ENCODE data around the gene C17orf67.
"Not testable (repeated sequence)": the region's sequence is repeated elsewhere in the genome, so short reads cannot be mapped to it uniquely, and the experiment has no call there.

The C17orf67 gene

DNA sequence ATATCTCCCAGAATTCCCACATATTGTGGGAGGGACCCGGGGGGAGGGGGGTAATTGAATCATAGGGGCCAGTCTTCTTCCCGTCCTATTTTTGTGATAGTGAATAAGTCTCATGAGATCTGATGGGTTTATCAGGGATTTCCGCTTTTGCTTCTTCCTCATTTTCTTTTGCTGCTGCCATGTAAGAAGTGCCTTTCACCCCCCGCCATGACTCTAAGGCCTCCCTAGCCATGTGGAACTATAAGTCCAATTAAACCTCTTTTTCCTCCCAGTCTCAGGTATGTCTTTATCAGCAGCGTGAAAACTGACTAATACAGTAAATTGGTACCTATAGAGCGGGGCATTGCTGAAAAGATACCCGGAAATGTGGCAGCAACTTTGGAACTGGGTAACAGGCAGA, 76.1 kb downstream of the C17orf67 start:
- not testable (repeated sequence) for H3K9ac ChIP-seq (ENCODE audit: low read depth, low read length, poor library complexity); H3K4me1 ChIP-seq (ENCODE audit: control insufficient read depth in 2 of 2, insufficient read depth in 1 of 2, low read depth in 1 of 2, low read length in 2 of 2); H3K23ac ChIP-seq (ENCODE audit: low read depth, low read length, poor library complexity); H3K4ac ChIP-seq (ENCODE audit: low read length); H3K27me3 ChIP-seq (ENCODE audit: control insufficient read depth in 3 of 3, insufficient read depth in 3 of 3, low read depth in 1 of 3, low read length in 3 of 3); H3K36me3 ChIP-seq (replicated peaks in 1 of 2; ENCODE audit: control insufficient read depth in 2 of 2, insufficient read depth in 2 of 2, low read length in 2 of 2); H2BK5ac ChIP-seq (ENCODE audit: low read length); H3K79me1 ChIP-seq (ENCODE audit: low read depth, low read length); H3K14ac ChIP-seq (ENCODE audit: low read length); H4K8ac ChIP-seq (ENCODE audit: low read depth, low read length); H3K4me2 ChIP-seq (ENCODE audit: insufficient read depth, low read length, poor library complexity, severe bottlenecking); H2AK5ac ChIP-seq (ENCODE audit: low read depth, low read length); DNase-seq (ENCODE audit: low spot score); H2BK120ac ChIP-seq (ENCODE audit: low read depth, low read length); H3K4me3 ChIP-seq (ENCODE audit: low read length in 2 of 2); H3K18ac ChIP-seq (ENCODE audit: low read length); H2AFZ ChIP-seq (ENCODE audit: low read length); H3K9me3 ChIP-seq (replicated peaks in 1 of 2; ENCODE audit: control insufficient read depth in 2 of 2, insufficient read depth in 1 of 2, low read depth in 1 of 2, low read length in 2 of 2); H3K27ac ChIP-seq (replicated peaks; ENCODE audit: low read length); H2BK15ac ChIP-seq (ENCODE audit: low read length); H4K91ac ChIP-seq (ENCODE audit: low read depth, low read length, poor library complexity); H2BK12ac ChIP-seq (ENCODE audit: low read length)
- no CpG with 5 or more reads among the region's 7 CpGs for WGBS, 2 donors (ENCODE audit: extremely low coverage in 2 of 2, insufficient read length in 2 of 2, insufficient replicate concordance in 1 of 2)

DNA sequence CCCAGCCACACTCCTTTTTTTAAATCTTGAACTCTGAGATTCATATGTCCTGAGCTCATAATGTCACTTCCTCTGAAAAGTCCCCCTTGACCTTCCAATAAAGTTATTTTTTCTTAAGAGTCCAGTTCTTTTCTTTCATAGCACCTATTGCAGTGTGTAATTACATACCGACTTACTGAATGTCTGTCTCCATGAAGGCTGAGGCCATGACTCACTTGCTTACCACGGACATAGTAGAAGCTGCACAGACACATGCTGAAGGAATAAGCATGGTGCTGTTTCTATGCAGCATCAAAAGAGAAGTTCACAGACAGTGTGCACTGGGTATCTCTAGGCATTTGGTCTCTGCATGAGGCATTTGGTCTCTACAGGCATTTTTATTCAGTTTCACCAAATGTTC, 77.2 kb downstream of the C17orf67 start:
- Histone ChIP-seq H3K18ac (ENCODE audit: low read length) (no peak overlapping the region), H3K9ac (ENCODE audit: low read depth, low read length, poor library complexity) (no peak overlapping the region), H3K9me3 (replicated peaks in 1 of 2; ENCODE audit: control insufficient read depth in 2 of 2, insufficient read depth in 1 of 2, low read depth in 1 of 2, low read length in 2 of 2) (no peaks in the 10 kb centered on the region), H4K8ac (ENCODE audit: low read depth, low read length) (no peak overlapping the region), H3K79me1 (ENCODE audit: low read depth, low read length) (no peaks in the 10 kb centered on the region), H3K27ac (replicated peaks; ENCODE audit: low read length) (no peak overlapping the region), H2AK5ac (ENCODE audit: low read depth, low read length) (no peak overlapping the region), H2BK120ac (ENCODE audit: low read depth, low read length) (no peak overlapping the region), H4K91ac (ENCODE audit: low read depth, low read length, poor library complexity) (no peak overlapping the region), H3K4me3 (ENCODE audit: low read length in 2 of 2) (no peak overlapping the region), H3K4me2 (ENCODE audit: insufficient read depth, low read length, poor library complexity, severe bottlenecking) (no peak overlapping the region), H2AFZ (ENCODE audit: low read length) (no peak overlapping the region), H3K36me3 (replicated peaks in 1 of 2; ENCODE audit: control insufficient read depth in 2 of 2, insufficient read depth in 2 of 2, low read length in 2 of 2) (no peaks in the 10 kb centered on the region), H2BK12ac (ENCODE audit: low read length) (no peak overlapping the region), H2BK5ac (ENCODE audit: low read length) (no peak overlapping the region), H3K4ac (ENCODE audit: low read length) (no peak overlapping the region), H3K14ac (ENCODE audit: low read length) (no peak overlapping the region), H3K4me1 (ENCODE audit: control insufficient read depth in 2 of 2, insufficient read depth in 1 of 2, low read depth in 1 of 2, low read length in 2 of 2) (peaks cover 0 to 4% of the 10 kb centered on the region in 2 donors), H3K27me3 (ENCODE audit: control insufficient read depth in 3 of 3, insufficient read depth in 3 of 3, low read depth in 1 of 3, low read length in 3 of 3) (no peaks in the 10 kb centered on the region), H3K23ac (ENCODE audit: low read depth, low read length, poor library complexity) (no peak overlapping the region), H2BK15ac (ENCODE audit: low read length) (no peak overlapping the region)
- WGBS, 2 donors (ENCODE audit: extremely low coverage in 2 of 2, insufficient read length in 2 of 2, insufficient replicate concordance in 1 of 2), result no CpG with 5 or more reads among the region's 2 CpGs
- no peak for DNase-seq (ENCODE audit: low spot score)

DNA sequence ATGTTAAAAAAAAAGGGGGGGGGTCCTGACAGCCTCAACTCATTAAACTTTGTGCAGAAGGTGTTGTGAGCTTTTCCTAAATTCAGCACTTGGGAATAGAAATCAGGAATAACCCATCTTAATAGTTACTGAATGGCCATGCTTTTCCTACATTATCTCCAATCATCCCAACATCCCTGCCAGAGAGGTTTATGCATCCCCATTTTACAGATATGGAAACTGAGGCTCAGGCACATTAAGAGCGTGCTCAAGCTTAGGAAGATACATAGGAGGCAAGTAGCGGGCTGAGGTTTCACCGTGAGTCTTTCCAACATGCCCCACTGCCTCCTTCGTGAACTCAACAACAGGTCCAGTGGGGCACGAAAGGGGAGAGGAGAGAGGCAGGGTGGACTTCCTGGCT, 78.4 kb downstream of the C17orf67 start:
- Histone ChIP-seq H2BK15ac (ENCODE audit: low read length) (no peak overlapping the region), H4K91ac (ENCODE audit: low read depth, low read length, poor library complexity) (no peak overlapping the region), H2BK12ac (ENCODE audit: low read length) (no peak overlapping the region), H3K36me3 (replicated peaks in 1 of 2; ENCODE audit: control insufficient read depth in 2 of 2, insufficient read depth in 2 of 2, low read length in 2 of 2) (no peaks in the 10 kb centered on the region), H3K18ac (ENCODE audit: low read length) (no peak overlapping the region), H3K14ac (ENCODE audit: low read length) (no peak overlapping the region), H3K27me3 (ENCODE audit: control insufficient read depth in 3 of 3, insufficient read depth in 3 of 3, low read depth in 1 of 3, low read length in 3 of 3) (no peaks in the 10 kb centered on the region), H3K4ac (ENCODE audit: low read length) (no peak overlapping the region), H3K9me3 (replicated peaks in 1 of 2; ENCODE audit: control insufficient read depth in 2 of 2, insufficient read depth in 1 of 2, low read depth in 1 of 2, low read length in 2 of 2) (no peaks in the 10 kb centered on the region), H3K79me1 (ENCODE audit: low read depth, low read length) (no peaks in the 10 kb centered on the region), H3K23ac (ENCODE audit: low read depth, low read length, poor library complexity) (no peak overlapping the region), H3K4me2 (ENCODE audit: insufficient read depth, low read length, poor library complexity, severe bottlenecking) (no peak overlapping the region), H2AK5ac (ENCODE audit: low read depth, low read length) (no peak overlapping the region), H3K4me3 (ENCODE audit: low read length in 2 of 2) (no peak overlapping the region), H3K27ac (replicated peaks; ENCODE audit: low read length) (no peak overlapping the region), H3K4me1 (ENCODE audit: control insufficient read depth in 2 of 2, insufficient read depth in 1 of 2, low read depth in 1 of 2, low read length in 2 of 2) (peaks cover 0 to 5% of the 10 kb centered on the region in 2 donors), H2BK5ac (ENCODE audit: low read length) (no peak overlapping the region), H2AFZ (ENCODE audit: low read length) (no peak overlapping the region), H2BK120ac (ENCODE audit: low read depth, low read length) (no peak overlapping the region), H4K8ac (ENCODE audit: low read depth, low read length) (no peak overlapping the region), H3K9ac (ENCODE audit: low read depth, low read length, poor library complexity) (no peak overlapping the region)
- no peak for DNase-seq (ENCODE audit: low spot score)
- no CpG with 5 or more reads among the region's 5 CpGs for WGBS, 2 donors (ENCODE audit: extremely low coverage in 2 of 2, insufficient read length in 2 of 2, insufficient replicate concordance in 1 of 2)

DNA sequence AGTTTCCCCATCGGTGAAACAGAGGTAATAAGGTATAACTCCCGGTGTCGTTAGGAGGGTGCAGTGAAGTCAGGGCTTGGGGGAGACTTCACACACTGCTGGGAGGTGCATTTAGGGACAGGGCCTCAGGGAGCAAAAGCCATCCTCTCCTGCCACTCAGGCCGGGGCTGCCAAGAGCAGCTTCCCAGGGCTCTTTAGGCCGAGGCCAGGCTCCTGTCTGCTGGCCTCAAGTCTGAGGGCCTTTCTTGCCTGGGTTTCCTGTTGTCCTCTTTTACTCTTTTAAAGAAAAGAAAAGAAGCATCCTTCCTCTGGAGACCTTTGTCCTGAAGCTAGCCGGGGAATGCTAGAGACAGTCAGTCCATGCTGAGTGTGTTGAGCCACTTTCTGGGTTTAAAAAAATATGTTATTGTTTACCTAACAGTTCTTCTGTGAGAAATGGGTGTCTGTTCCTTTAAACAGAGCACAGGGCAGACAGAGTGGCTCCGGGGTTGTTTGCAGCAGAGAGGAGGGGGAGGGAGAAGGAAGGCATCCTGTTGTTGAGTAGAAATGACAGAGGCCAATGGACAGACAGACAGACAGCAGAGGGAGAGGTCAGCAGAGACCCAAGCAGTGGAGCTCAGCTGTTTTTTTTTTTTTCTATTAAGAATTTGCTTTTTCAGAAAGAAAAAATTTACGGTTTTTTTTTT, 79.1 kb downstream of the C17orf67 start:
- Histone ChIP-seq H3K14ac (ENCODE audit: low read length) (no peak overlapping the region), H3K27ac (replicated peaks; ENCODE audit: low read length) (peak overlapping the region; percentile 41), H2BK120ac (ENCODE audit: low read depth, low read length) (no peak overlapping the region), H3K18ac (ENCODE audit: low read length) (peak overlapping the region; percentile 23), H2BK12ac (ENCODE audit: low read length) (no peak overlapping the region), H3K27me3 (ENCODE audit: control insufficient read depth in 3 of 3, insufficient read depth in 3 of 3, low read depth in 1 of 3, low read length in 3 of 3) (no peaks in the 10 kb centered on the region), H3K23ac (ENCODE audit: low read depth, low read length, poor library complexity) (no peak overlapping the region), H3K4me2 (ENCODE audit: insufficient read depth, low read length, poor library complexity, severe bottlenecking) (no peak overlapping the region), H2AFZ (ENCODE audit: low read length) (peak overlapping the region; percentile 65), H3K9ac (ENCODE audit: low read depth, low read length, poor library complexity) (no peak overlapping the region), H3K36me3 (replicated peaks in 1 of 2; ENCODE audit: control insufficient read depth in 2 of 2, insufficient read depth in 2 of 2, low read length in 2 of 2) (no peaks in the 10 kb centered on the region), H2AK5ac (ENCODE audit: low read depth, low read length) (no peak overlapping the region), H3K9me3 (replicated peaks in 1 of 2; ENCODE audit: control insufficient read depth in 2 of 2, insufficient read depth in 1 of 2, low read depth in 1 of 2, low read length in 2 of 2) (no peaks in the 10 kb centered on the region), H4K8ac (ENCODE audit: low read depth, low read length) (no peak overlapping the region), H4K91ac (ENCODE audit: low read depth, low read length, poor library complexity) (no peak overlapping the region), H2BK15ac (ENCODE audit: low read length) (no peak overlapping the region), H3K4ac (ENCODE audit: low read length) (no peak overlapping the region), H3K4me3 (ENCODE audit: low read length in 2 of 2) (no peak overlapping the region), H2BK5ac (ENCODE audit: low read length) (no peak overlapping the region), H3K79me1 (ENCODE audit: low read depth, low read length) (no peaks in the 10 kb centered on the region), H3K4me1 (ENCODE audit: control insufficient read depth in 2 of 2, insufficient read depth in 1 of 2, low read depth in 1 of 2, low read length in 2 of 2) (peaks cover 0 to 7% of the 10 kb centered on the region in 2 donors)
- DNase-seq (ENCODE audit: low spot score), result no peak
- WGBS, 2 donors (ENCODE audit: extremely low coverage in 2 of 2, insufficient read length in 2 of 2, insufficient replicate concordance in 1 of 2), result no CpG with 5 or more reads among the region's 8 CpGs

Data from neuronal stem cell (in vitro differentiated cells).